Cardiac fibroblast (primary cell): ENCODE results near the gene MXI1.
A peak's percentile ranks its signal among the peaks of the same experiment; 100 is the strongest.

Source experiments
- DNase-seq, 2 donors: peaks; one replicate each; pipeline versions ENCODE4 v3.0.0 to v3.0.0-alpha.2; 2010; ENCODE audit warnings: low read depth in 2 of 2
- H3K4me3 ChIP-seq, 2 donors: replicated peaks in 1 of 2; 1 replicate in 1 of 2; 2 replicates in 1 of 2; pipeline ENCODE4 v1.5.1; 2011; ENCODE audit warnings: low read depth in 2 of 2, low read length in 2 of 2, mild to moderate bottlenecking in 2 of 2, moderate library complexity in 1 of 2
- TF ChIP-seq, protein P1 (sequence below): IDR thresholded peaks from one replicate; pipeline ENCODE4 v1.5.1; 2011; ENCODE audit warnings: low read depth, mild to moderate bottlenecking, low read length, inconsistent platforms

MXI1 gene

GRCh38 chr10:110252151-110252550 lies 44.7 kb downstream of the MXI1 start:
- H3K4me3 ChIP-seq, result no peak overlapping the region
- TF ChIP-seq, protein P1, sequence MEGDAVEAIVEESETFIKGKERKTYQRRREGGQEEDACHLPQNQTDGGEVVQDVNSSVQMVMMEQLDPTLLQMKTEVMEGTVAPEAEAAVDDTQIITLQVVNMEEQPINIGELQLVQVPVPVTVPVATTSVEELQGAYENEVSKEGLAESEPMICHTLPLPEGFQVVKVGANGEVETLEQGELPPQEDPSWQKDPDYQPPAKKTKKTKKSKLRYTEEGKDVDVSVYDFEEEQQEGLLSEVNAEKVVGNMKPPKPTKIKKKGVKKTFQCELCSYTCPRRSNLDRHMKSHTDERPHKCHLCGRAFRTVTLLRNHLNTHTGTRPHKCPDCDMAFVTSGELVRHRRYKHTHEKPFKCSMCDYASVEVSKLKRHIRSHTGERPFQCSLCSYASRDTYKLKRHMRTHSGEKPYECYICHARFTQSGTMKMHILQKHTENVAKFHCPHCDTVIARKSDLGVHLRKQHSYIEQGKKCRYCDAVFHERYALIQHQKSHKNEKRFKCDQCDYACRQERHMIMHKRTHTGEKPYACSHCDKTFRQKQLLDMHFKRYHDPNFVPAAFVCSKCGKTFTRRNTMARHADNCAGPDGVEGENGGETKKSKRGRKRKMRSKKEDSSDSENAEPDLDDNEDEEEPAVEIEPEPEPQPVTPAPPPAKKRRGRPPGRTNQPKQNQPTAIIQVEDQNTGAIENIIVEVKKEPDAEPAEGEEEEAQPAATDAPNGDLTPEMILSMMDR, result no peak
- no peak for DNase-seq

GRCh38 chr10:110254467-110254866 lies 47.1 kb downstream of the MXI1 start:
- H3K4me3 ChIP-seq, result no peak overlapping the region
- TF ChIP-seq, protein P1, result no peak
- DNase-seq, result no peak

- H3K4me3 ChIP-seq, result no peak overlapping the region
- TF ChIP-seq, protein P1, result no peak
- no peak for DNase-seq
These were observed 51.1 kb downstream of the MXI1 start for GRCh38 chr10:110258542-110258941.

GRCh38 chr10:110259317-110259716 lies 51.9 kb downstream of the MXI1 start:
- H3K4me3 ChIP-seq, result no peak overlapping the region
- TF ChIP-seq, protein P1, result no peak
- DNase-seq, result no peak

- TF ChIP-seq, protein P1, result no peak
- no peak overlapping the region for H3K4me3 ChIP-seq
- DNase-seq, result peak; percentile 16 to 47
These were observed 53.5 kb downstream of the MXI1 start for GRCh38 chr10:110260746-110261477.

- H3K4me3 ChIP-seq, result no peak overlapping the region
- TF ChIP-seq, protein P1, result no peak
- DNase-seq, result peak in 1 of 2 donors; percentile 50
These were observed 55.8 kb downstream of the MXI1 start for GRCh38 chr10:110263164-110263563.
